ENCODE data around the gene SGIP1. TPM values are rescaled to one million over a fixed set of nuclear protein-coding genes. Genes with fewer than 3 reads are reported as not detected.
A peak's percentile ranks its signal among the peaks of the same experiment; 100 is the strongest.

The SGIP1 gene
- polyA plus RNA-seq, 3 donors, result not detected

GRCh38 chr1:66549017-66549416 lies 15.1 kb downstream of the SGIP1 start:
- H3K79me2 ChIP-seq (ENCODE audit: insufficient read depth, low read length), result no peaks in the 10 kb centered on the region
- H3K9me3 ChIP-seq (replicated peaks in 1 of 2; ENCODE audit: control insufficient read depth in 1 of 2, insufficient read depth in 1 of 2, low read length in 2 of 2), result no peaks in the 10 kb centered on the region
- no peaks in the 10 kb centered on the region for H3K9me3 Mint-ChIP-seq
- no peak for TF ChIP-seq CTCF (IDR thresholded peaks at IDR 0.05)
- no peak overlapping the region for H2AFZ ChIP-seq (ENCODE audit: insufficient read depth, low read depth, low read length, poor library complexity, severe bottlenecking)
- no peaks in the 10 kb centered on the region for H3K36me3 ChIP-seq (replicated peaks in 1 of 2; ENCODE audit: control insufficient read depth in 1 of 2, insufficient read depth in 2 of 2, low read length in 2 of 2)
- intact Hi-C loops (cut with micrococcal nuclease), result no loop called here
- no peak overlapping the region for H3K4me3 Mint-ChIP-seq
- no peak overlapping the region for H3K4me2 ChIP-seq (replicated peaks; ENCODE audit: extremely low read depth, low read length, poor library complexity, severe bottlenecking)
- peak overlapping the region in 1 of 7 donors; percentile 39 for H3K27ac Mint-ChIP-seq
- H3K27ac ChIP-seq (ENCODE audit: low read depth in 1 of 2, low read length in 2 of 2), result no peak overlapping the region
- H4K20me1 ChIP-seq (ENCODE audit: insufficient read depth, low read length), result no peaks in the 10 kb centered on the region
- H3K27me3 ChIP-seq (ENCODE audit: control insufficient read depth in 2 of 2, insufficient read depth in 2 of 2, low read length in 2 of 2), result no peaks in the 10 kb centered on the region
- H3K27me3 Mint-ChIP-seq (ENCODE audit: low read depth in 3 of 3), result peaks cover 0 to 2% (median 1%) of the 10 kb centered on the region in 3 donors
- H3K4me1 ChIP-seq (ENCODE audit: control insufficient read depth in 1 of 2, insufficient read depth in 2 of 2, low read length in 2 of 2), result no peaks in the 10 kb centered on the region
- H3K9ac ChIP-seq (ENCODE audit: insufficient read depth, low read length, poor library complexity, severe bottlenecking), result no peak overlapping the region
- no peak for DNase-seq
- no peaks in the 10 kb centered on the region for H3K36me3 Mint-ChIP-seq
- H3K4me3 ChIP-seq (replicated peaks in 1 of 3; ENCODE audit: low read depth in 2 of 3, low read length in 3 of 3), result no peak overlapping the region
- no peaks in the 10 kb centered on the region for H3K4me1 Mint-ChIP-seq

DNA sequence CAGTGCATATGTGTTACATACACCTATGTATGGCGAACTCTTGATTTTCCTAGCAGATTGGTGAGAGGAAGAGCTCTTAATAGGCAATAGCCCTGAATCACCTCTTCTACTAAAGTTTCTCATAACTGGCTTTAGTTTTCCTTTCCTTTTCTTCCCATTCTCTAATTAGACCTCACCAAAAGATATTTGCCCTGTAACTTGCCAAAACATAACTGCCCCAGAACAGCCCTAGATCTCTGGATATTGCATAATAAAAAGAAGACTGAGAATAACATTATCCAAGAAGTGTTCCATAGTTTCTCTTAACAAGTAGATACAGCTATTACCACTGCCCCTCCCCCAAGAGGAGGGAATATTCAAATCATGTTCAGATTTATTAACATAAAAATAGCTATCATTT lies 16.3 kb downstream of the SGIP1 start:
- Histone ChIP-seq H4K20me1 (ENCODE audit: insufficient read depth, low read length) (no peaks in the 10 kb centered on the region), H3K27me3 (ENCODE audit: control insufficient read depth in 2 of 2, insufficient read depth in 2 of 2, low read length in 2 of 2) (no peaks in the 10 kb centered on the region), H3K36me3 (replicated peaks in 1 of 2; ENCODE audit: control insufficient read depth in 1 of 2, insufficient read depth in 2 of 2, low read length in 2 of 2) (no peaks in the 10 kb centered on the region), H3K9ac (ENCODE audit: insufficient read depth, low read length, poor library complexity, severe bottlenecking) (no peak overlapping the region), H3K4me1 (ENCODE audit: control insufficient read depth in 1 of 2, insufficient read depth in 2 of 2, low read length in 2 of 2) (no peaks in the 10 kb centered on the region), H3K4me2 (replicated peaks; ENCODE audit: extremely low read depth, low read length, poor library complexity, severe bottlenecking) (no peak overlapping the region), H3K9me3 (replicated peaks in 1 of 2; ENCODE audit: control insufficient read depth in 1 of 2, insufficient read depth in 1 of 2, low read length in 2 of 2) (no peaks in the 10 kb centered on the region), H2AFZ (ENCODE audit: insufficient read depth, low read depth, low read length, poor library complexity, severe bottlenecking) (no peak overlapping the region), H3K4me3 (replicated peaks in 1 of 3; ENCODE audit: low read depth in 2 of 3, low read length in 3 of 3) (no peak overlapping the region), H3K27ac (ENCODE audit: low read depth in 1 of 2, low read length in 2 of 2) (no peak overlapping the region), H3K79me2 (ENCODE audit: insufficient read depth, low read length) (no peaks in the 10 kb centered on the region)
- no peak for DNase-seq
- H3K4me1 Mint-ChIP-seq, result no peaks in the 10 kb centered on the region
- H3K36me3 Mint-ChIP-seq, result no peaks in the 10 kb centered on the region
- TF ChIP-seq CTCF (IDR thresholded peaks at IDR 0.05), result no peak
- WGBS (ENCODE audit: insufficient coverage), result no CpG with 5 or more reads among the region's 1 CpG
- no peak overlapping the region for H3K4me3 Mint-ChIP-seq
- intact Hi-C loops (cut with micrococcal nuclease), result no loop called here
- H3K27me3 Mint-ChIP-seq (ENCODE audit: low read depth in 3 of 3), result peaks cover 0 to 2% (median 1%) of the 10 kb centered on the region in 3 donors
- H3K9me3 Mint-ChIP-seq, result no peaks in the 10 kb centered on the region
- no peak overlapping the region for H3K27ac Mint-ChIP-seq

All from CD14-positive monocyte (primary cell).